H1 (cell line): Measurements from ENCODE around the gene PSMD6. TPM values are rescaled to one million over a fixed set of nuclear protein-coding genes. Genes with fewer than 3 reads are reported as not detected.

ENCODE experiments used
- BACH1 ChIP-seq: IDR thresholded peaks from 2 replicates; pipeline ENCODE4 v1.6.1; 2012; ENCODE audit warnings: low read length, improper control_type of control experiment
- BCL11A ChIP-seq, 2 experiments: IDR thresholded peaks; one replicate each; pipeline ENCODE4 v1.6.1; 2011; ENCODE audit warnings: low read depth in 2 of 2, low read length in 2 of 2, mild to moderate bottlenecking in 2 of 2
- GTF2F1 ChIP-seq: IDR thresholded peaks from 2 replicates; pipeline ENCODE4 v1.6.1; 2012; ENCODE audit warnings: low read depth, low read length, improper control_type of control experiment, borderline replicate concordance
- HDAC6 ChIP-seq: IDR thresholded peaks from one replicate; pipeline ENCODE4 v1.7.1; 2012; ENCODE audit warnings: low read depth, mild to moderate bottlenecking, inconsistent platforms, low read length, moderate library complexity
- RFX5 ChIP-seq: IDR thresholded peaks from 2 replicates; pipeline ENCODE4 v1.6.1; 2011; ENCODE audit warnings: low read depth, low read length, improper control_type of control experiment, borderline replicate concordance
- RXRA ChIP-seq: IDR thresholded peaks from 2 replicates; pipeline ENCODE4 v1.6.1; 2011; ENCODE audit warnings: low read depth, mild to moderate bottlenecking, low read length, moderate library complexity; ENCODE audit not compliant: insufficient read depth
- SAP30 ChIP-seq: fragments of 300-600 bp; sonication (generic); IDR thresholded peaks from 2 replicates; pipeline ENCODE4 v1.7.1; 2012; ENCODE audit warnings: low read length, moderate library complexity, mild to moderate bottlenecking, inconsistent platforms; ENCODE audit not compliant: insufficient read depth, insufficient replicate concordance
- TAF1 ChIP-seq: IDR thresholded peaks from 2 replicates; pipeline ENCODE4 v1.6.1; 2011; ENCODE audit warnings: mild to moderate bottlenecking, low read depth, low read length
- TBP ChIP-seq: IDR thresholded peaks from 2 replicates; pipeline ENCODE4 v1.6.1; 2011; ENCODE audit warnings: low read depth, low read length, improper control_type of control experiment
- polyA plus RNA-seq, 7 experiments: library from polyadenylated mRNA; depleted of rRNA in 3 of 7; stranded (reverse) in 5 of 7; unstranded in 2 of 7; fragments of >200 nt in 5 of 7; fragments of 200-250 nt in 2 of 7; gene quantifications; 1 replicate in 5 of 7; 2 replicates in 1 of 7; 4 replicates in 1 of 7; pipeline versions ENCODE4 v1.2.1 to v1.2.3, GENCODE V29; 2011 to 2013; ENCODE audit warnings: missing spikeins in 2 of 7, mixed read lengths in 2 of 7
- total RNA-seq: library from RNA; stranded (reverse); fragmentation: NEBNext Ultra II Directional; extraction: Animal tissue kit (Norgen Biotek cat#: 25700); gene quantifications from 2 replicates; pipeline ENCODE4 v1.2.1, GENCODE V29; 2021
- TF ChIP-seq, protein P1 (sequence below): fragments of 300-600 bp; sonication (generic); IDR thresholded peaks from 2 replicates; pipeline ENCODE4 v1.7.1; 2012; ENCODE audit warnings: low read length, moderate library complexity, mild to moderate bottlenecking, inconsistent platforms; ENCODE audit not compliant: insufficient replicate concordance

The PSMD6 gene
- total and polyA plus RNA-seq, 2 of the 8 experiments (the other 6 are each of a cell fraction or from before 2014, with no cell fraction given), result 43.7 to 104 TPM

- TF ChIP-seq, protein P1, sequence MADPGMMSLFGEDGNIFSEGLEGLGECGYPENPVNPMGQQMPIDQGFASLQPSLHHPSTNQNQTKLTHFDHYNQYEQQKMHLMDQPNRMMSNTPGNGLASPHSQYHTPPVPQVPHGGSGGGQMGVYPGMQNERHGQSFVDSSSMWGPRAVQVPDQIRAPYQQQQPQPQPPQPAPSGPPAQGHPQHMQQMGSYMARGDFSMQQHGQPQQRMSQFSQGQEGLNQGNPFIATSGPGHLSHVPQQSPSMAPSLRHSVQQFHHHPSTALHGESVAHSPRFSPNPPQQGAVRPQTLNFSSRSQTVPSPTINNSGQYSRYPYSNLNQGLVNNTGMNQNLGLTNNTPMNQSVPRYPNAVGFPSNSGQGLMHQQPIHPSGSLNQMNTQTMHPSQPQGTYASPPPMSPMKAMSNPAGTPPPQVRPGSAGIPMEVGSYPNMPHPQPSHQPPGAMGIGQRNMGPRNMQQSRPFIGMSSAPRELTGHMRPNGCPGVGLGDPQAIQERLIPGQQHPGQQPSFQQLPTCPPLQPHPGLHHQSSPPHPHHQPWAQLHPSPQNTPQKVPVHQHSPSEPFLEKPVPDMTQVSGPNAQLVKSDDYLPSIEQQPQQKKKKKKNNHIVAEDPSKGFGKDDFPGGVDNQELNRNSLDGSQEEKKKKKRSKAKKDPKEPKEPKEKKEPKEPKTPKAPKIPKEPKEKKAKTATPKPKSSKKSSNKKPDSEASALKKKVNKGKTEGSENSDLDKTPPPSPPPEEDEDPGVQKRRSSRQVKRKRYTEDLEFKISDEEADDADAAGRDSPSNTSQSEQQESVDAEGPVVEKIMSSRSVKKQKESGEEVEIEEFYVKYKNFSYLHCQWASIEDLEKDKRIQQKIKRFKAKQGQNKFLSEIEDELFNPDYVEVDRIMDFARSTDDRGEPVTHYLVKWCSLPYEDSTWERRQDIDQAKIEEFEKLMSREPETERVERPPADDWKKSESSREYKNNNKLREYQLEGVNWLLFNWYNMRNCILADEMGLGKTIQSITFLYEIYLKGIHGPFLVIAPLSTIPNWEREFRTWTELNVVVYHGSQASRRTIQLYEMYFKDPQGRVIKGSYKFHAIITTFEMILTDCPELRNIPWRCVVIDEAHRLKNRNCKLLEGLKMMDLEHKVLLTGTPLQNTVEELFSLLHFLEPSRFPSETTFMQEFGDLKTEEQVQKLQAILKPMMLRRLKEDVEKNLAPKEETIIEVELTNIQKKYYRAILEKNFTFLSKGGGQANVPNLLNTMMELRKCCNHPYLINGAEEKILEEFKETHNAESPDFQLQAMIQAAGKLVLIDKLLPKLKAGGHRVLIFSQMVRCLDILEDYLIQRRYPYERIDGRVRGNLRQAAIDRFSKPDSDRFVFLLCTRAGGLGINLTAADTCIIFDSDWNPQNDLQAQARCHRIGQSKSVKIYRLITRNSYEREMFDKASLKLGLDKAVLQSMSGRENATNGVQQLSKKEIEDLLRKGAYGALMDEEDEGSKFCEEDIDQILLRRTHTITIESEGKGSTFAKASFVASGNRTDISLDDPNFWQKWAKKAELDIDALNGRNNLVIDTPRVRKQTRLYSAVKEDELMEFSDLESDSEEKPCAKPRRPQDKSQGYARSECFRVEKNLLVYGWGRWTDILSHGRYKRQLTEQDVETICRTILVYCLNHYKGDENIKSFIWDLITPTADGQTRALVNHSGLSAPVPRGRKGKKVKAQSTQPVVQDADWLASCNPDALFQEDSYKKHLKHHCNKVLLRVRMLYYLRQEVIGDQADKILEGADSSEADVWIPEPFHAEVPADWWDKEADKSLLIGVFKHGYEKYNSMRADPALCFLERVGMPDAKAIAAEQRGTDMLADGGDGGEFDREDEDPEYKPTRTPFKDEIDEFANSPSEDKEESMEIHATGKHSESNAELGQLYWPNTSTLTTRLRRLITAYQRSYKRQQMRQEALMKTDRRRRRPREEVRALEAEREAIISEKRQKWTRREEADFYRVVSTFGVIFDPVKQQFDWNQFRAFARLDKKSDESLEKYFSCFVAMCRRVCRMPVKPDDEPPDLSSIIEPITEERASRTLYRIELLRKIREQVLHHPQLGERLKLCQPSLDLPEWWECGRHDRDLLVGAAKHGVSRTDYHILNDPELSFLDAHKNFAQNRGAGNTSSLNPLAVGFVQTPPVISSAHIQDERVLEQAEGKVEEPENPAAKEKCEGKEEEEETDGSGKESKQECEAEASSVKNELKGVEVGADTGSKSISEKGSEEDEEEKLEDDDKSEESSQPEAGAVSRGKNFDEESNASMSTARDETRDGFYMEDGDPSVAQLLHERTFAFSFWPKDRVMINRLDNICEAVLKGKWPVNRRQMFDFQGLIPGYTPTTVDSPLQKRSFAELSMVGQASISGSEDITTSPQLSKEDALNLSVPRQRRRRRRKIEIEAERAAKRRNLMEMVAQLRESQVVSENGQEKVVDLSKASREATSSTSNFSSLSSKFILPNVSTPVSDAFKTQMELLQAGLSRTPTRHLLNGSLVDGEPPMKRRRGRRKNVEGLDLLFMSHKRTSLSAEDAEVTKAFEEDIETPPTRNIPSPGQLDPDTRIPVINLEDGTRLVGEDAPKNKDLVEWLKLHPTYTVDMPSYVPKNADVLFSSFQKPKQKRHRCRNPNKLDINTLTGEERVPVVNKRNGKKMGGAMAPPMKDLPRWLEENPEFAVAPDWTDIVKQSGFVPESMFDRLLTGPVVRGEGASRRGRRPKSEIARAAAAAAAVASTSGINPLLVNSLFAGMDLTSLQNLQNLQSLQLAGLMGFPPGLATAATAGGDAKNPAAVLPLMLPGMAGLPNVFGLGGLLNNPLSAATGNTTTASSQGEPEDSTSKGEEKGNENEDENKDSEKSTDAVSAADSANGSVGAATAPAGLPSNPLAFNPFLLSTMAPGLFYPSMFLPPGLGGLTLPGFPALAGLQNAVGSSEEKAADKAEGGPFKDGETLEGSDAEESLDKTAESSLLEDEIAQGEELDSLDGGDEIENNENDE, result no peak
- TF ChIP-seq BACH1 (no peak), RFX5 (no peak), TBP (no peak), GTF2F1 (no peak), RXRA (no peak), BCL11A (IDR thresholded peaks at IDR 0.05; ENCODE audit: low read depth in 2 of 2, low read length in 2 of 2) (no peak), SAP30 (no peak), HDAC6 (no peak), TAF1 (no peak)
Observed at GRCh38 chr3:63980830-63981498, 42.3 kb downstream of the PSMD6 start (continued).
